ENCODE data around the gene KMT2E.
"Not testable (repeated sequence)": the region's sequence is repeated elsewhere in the genome, so short reads cannot be mapped to it uniquely, and the experiment has no call there.

KMT2E gene

DNA sequence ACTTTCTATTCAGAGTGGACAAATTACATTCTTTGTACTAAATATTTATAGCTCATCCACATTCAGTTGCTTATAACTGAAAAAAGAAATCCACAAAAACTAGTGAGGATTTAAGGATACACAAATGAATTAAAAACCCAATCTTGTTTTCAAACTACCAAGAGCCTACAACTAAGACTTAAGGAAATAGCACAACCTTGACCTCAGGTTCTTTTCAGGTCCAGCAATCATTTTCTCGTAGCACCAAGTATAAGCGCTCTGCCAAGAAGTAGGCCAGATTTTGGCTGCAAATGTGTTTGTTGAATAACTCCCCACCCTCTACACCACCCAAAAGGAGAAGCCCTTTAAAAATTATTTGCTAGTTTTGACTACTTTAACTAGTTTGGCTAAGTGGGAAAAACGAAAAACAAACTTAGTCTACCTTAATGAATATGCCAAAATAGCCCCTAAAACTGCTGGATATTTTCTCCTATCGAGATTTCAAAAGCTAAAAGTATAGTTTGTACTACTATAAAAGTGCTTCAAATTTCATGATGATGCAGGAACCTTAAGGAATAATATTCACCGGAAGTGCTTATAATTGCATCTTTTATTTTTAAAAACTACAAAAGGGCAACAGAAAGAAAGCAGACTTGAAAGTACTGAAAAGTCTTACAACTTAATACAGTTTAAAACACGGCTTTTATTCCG is 2.7 kb upstream of the KMT2E start:
- DNase-seq = no peak

DNA sequence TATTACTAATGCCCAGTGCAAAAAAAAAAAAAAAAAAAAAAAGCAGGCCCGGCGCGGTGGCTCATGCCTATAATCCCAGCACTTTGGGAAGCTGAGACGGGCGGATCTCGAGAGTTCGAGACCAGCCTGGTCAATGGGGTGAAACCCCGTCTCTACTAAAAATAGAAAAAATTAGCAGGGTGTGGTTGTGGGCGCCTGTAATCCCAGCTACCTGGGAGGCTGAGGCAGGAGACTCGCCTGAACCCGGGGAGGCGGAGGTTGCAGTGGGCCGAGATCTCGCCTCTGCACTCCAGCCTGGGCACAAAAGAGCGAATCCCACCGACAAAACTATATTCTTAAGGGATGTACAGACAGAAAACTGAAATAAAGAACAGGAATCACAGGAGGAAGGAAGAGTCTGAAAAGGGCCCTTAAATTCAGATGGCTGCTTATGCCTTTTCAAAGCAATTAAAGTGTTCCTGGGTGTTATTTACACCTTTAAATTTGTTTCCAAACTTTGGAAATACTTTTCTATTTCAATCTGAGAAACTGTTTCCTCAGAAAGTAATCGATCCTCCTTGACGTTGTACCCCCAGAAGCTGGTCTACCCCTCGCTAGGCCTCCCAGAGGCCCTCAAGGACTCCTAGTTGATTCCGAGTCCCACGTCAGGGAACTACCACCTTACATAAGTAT is 2.0 kb upstream of the KMT2E start:
- DNase-seq = peak; percentile 20

DNA sequence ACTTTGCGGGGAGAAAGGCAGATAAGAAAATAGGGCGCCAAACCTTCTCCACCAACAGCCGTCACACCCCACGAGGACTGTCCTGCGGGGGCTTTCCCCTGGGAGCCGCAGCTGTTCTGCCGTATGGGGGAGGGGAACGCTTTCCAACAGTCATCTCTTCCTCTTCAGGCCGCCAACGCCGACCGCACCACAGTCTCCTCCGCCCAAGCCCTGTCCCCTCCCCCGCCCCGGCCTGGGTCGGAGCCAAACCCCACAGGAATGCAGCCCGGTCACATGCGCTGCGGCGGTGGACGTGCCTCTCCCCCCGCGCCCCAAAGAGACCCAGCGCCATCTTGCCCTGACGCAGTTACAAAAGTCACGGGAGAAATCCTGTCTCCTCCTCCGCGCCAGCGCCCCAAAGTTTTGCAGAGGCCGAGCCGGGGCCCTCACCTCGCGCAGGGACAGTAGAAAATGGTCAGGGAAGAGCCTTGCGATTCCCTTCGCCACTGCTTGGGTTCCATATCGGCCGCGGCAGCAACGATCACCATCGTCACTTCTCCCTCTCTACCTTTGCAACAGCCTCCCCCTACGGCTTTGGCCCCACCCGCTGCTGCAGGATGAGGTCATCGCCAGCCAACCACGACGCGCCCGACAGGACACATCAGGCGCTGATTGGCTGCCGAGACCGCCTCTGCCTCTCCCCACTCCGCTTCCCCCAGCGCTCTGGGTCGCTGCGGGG is 1.3 kb upstream of the KMT2E start:
- DNase-seq = peak; percentile 99

DNA sequence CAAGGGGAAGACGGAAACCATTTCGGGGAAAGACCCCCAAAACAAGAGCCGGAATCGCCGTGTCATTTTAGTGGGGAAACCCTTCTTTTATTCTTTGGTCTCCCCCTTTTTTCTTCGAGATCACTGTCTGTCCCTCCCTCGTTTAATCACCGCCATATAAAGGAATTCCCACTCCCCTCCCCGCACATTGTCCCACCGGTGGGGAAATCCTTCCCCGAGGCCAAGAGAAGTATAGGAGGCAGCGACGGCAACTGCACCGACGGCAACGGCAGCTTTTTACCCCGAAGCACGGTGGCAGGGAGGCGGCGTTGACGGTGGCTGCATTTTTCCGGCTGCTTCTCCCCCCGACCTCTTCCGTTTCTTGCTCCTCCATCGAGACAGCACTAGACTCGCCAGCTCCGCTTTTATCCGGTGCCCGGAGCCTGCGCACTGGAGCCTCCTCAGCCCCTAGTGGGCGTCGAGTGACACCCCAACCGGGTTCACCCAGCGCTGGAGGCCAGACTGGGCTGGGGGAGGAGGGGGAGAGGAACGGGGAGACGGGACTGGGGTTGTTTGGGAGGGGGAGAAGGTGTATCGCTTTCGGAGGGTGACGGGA is 687 bp upstream of the KMT2E start:
- peak; percentile 92 for DNase-seq

DNA sequence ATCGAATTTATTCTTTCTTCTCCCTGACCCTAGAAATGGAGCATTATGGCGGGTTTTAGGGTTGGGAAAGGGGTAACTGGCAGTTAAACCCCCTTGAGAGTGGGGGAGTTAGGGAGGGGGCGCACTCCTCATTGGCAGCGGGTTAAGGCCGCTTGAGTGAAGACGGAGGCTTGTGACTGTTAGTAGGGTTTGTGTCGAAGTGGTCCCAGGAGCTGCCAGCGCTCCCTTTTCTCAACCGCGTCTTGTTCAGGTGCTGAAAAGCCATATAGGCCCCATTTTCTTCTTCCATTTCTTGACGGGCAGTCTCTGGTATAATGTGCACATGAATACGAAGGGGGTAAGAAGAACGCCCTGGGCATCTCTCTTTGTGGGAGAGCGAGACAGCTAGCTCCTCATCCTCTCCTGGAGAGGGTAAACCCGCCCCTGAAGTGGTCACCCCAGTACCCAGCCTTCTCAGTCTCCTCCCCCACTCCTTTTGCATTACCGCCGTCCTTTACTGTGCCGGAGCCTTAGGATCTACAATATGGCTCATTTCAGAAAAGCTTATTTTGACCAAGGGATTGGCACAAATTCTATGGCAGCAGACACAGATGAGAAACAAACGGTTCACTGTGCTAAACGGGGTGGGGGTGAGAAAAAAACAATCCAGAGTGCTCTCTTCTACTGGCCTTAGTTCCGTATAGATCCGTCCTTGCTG is 836 bp downstream of the KMT2E start:
- peak; percentile 48 for DNase-seq

DNA sequence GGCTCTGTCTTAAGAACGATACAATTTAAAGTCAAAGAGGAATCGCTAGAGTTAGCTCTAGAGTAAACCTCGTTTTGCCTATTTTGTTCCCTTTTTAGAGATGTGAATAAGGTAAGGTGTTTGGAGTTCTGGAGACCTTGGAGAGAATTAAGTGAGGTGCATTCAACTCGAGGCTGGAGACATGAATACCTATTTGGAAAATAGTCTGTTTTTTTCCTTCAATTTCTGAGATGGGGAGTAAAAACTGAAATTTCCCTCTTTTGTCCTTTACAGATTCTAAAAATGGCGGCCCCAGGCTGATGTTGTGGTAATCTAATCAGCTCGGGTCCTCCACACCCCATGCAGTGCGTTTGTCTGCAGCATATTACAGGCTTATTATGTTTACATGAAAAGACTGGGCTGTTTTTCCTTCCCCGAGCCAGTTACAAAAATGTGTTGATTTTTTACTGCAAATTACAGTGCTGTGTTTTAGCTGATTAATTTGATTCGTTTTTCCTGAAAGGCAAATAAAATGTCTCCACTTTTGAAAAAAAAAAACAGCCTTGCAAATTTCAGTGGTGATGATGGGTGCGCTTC is 1.5 kb downstream of the KMT2E start:
- no peak for DNase-seq

DNA sequence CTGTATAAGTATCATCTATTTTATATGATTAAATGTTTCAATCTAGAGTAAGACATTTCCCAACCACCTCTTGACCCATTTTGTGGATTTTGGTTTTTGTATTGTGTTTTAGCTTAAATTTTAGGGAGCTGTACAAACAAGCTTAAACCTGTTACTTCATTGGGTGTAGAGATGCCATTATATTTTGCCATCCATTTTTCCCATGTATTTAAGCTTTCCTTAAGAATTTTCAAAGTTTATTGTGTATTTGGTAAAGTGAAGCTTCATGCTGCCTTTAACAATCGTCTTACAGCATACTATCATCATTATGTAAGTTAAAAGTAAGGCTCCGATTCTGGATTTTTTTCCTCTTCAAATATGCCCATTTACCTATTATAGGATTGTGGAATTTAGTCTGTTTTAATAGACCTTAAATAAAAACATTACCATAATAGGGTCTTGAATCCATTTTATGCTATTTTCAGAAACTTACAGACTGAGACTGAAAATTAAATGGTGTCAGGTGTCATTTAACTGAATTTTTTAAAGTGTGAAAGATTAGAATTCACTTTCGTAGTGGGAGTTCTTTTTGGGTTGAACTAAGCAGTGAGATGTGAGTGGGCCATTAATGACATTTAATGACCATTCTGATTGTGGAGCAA is 2.2 kb downstream of the KMT2E start:
- DNase-seq = no peak

DNA sequence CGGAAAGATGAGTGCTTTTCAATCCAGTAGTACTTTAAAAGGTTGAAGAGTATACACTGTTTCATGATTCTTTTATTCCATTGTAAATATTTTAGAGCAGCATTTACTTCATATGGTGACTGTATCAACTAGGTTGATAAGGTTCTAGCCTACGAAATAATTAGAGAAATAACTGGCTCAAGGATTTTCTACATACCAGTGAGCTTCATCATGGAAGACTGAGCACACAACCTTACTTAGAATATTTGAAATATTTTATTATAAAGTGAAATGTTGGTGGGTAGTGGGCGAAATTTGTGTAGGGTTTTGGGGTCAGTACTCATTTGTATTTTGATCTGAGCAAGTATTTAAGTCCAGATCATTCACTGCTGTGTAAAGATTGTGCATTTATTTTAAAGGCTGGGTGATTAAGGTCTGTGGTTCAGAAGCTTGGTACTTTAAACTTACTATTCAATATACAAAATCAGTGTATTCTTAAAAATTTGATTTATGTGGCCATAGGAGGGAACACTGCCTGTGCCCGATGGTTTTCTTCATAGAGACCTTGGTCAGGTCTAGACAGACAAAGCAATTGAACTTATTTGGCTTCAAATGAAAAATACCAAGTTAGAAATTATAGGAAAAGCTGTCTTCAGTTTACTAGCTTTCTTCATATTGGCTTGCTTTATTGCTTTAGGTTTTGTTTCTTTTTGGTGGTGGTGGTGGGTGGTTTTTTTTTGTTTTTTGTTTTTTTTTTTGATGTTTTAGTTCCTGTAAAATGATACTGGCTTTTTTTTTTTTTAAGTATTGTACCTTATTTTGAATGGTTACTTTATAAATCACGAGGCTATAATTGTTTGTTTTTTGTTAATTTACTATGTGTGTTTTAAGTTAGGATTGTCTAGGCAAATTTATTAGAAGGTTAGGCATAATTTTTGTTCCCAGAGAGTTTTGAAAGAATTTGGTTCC is 3.0 kb downstream of the KMT2E start:
- DNase-seq = no peak

DNA sequence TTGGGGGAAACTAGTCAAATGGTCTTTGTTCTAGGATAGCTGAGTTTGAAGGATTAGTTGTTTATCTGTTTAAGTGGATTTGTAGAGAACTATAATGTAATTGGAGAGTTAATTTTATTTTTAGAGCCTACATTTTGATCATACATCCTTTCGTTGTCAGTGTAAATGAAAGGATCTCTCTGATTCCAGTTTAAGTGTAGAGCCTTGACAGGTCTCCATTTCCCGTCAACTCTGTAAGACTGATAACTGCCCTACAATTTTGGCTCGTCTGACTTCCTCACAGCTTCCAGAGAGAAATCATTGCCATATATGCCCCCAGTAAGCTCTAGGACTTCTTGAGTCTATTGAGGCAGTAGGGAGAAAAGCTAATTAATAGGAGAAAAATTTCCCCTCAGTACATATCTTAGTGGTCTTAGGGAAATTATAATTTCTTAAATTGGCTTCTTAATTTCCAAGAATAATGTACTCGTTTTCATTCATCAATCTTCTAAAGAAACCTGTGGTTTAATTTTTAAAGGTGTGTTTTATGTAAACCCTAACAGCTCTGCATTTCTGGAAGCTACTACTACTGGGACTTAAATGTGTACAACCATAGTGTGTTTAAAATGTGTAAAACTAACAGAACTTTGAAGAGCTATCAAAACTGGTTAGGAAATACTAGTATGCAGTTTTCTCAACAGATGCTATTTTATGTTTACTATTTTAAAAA is 3.8 kb downstream of the KMT2E start:
- DNase-seq = no peak

DNA sequence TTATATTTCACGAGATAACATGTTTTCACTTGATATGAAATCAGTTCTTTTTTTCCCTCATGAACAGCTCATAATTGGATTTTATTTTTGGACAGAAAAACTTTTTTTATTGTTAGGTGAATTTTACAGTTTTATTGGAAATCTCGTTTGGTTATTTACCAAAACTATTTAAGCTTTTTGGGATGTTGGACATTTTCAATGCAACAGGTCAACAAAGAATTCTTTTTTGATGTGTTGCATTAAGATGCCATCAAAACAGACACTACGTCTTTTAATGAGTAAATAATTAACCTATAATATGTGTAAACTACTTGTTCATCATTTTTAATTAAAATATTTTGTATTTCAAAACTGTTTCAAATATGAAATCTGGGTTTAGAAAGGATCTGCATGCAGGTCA is 5.3 kb downstream of the KMT2E start:
- no peak for DNase-seq

DNA sequence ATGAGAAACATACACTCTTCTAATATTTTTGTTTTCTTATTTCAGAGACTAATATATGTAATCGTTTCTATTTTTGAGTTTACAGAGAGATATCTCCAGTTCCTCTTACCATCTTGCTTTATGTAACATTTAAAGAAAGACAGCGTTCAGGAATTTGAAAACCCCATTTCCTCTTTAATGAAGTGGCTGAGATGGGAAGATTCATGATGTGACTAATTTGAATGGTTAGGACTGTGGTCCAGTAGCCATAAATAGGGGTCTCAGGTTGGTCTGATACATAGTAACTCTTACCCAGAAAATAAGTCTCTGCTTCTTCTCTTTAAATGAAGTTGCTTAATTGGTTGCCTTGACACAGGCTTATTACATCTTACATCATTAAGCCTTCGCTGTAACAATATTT is 6.9 kb downstream of the KMT2E start:
- no peak for DNase-seq

DNA sequence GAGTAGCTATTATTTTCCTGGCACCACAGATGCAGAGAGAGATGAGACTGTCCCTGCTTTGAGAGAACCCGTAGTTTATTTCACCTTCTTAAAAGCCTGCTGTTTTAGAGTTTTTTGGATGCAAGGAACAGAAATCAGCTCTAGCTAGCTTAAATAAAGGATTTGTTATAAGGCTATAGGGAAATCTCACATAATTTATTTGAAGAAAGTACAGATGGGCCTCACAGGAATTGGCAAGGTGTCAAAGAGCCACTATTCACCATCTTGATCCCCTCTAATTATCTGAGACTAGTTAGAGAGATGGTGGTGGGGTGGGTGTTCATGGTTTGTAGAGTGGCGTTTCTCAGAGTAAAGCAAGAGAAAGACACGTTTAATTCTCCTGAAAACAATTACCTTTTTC is 7.3 kb downstream of the KMT2E start:
- no peak for DNase-seq

DNA sequence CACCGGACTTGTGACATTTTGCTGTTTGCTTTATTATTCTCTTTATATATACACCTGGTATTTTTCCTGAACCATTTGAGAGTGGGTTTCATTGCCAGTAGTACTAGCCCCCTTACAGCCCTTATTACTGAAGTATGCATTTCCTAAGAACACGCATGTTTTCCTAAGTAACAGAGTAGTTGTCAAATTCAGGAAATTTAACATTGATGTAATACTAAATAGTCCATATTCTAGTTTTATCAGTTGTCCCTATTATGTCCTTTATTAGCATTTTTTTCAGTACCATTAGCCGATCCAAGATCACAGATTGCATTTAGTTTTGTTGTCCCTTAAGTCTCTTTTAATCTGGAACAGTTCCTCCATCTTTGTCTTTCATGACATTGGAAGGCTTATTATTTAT is 8.0 kb downstream of the KMT2E start:
- DNase-seq = no peak

DNA sequence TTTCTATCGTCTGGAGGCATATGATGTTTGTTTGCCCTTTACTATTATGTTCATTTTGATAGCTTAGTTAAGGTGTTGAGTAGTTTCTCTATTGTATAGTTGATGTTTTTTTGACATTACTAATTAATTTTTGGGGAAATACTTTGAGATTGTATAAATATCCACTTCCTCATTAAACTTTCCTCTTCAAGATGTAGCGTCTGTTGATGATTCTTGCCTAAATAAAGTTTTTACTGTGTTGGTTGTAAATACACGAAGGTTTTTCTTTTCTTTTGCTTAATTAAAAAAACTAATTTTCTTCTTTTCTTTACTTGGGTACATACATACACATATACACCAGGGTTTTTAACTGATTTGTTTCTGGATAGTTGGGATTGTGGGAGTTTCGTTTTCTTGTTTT is 8.5 kb downstream of the KMT2E start:
- DNase-seq = no peak

DNA sequence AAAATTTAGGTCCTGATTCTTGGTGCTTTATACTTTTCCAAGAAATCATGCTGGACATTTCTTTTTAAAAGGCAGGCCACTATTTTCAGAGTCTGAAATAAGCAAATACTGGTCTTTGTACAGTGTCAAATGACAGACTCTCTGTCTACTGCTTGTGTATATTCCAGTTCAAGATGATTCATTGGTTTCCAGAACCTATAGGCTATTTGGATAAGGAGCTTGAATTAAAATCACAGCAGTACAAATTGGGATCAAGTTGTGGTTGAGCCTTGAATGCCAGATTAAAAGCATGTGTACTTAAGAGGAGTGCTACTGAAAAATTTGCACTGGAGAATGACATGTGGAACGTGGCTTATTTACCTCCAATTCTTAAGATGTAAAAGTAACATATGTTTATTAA is 10.7 kb downstream of the KMT2E start:
- no peak for DNase-seq

DNA sequence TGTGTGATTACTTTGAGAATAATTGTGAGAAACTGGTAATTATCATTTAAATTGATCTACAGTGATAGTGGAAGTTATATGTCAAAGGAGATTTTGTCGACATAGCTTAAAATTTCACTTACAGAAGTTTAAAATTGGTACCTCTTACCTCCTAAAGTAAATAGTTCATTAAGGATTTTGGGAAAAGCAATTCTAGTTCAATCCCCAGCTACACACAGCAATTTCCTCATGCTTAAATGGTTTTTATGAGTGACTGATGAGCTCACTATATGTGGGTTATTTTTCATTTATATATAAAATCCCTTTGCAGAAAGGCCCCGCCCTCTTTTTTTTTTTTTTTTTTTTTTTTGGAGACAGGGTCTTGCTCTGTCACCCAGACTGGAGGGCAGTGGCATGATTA is 12.7 kb downstream of the KMT2E start:
- DNase-seq = no peak

DNA sequence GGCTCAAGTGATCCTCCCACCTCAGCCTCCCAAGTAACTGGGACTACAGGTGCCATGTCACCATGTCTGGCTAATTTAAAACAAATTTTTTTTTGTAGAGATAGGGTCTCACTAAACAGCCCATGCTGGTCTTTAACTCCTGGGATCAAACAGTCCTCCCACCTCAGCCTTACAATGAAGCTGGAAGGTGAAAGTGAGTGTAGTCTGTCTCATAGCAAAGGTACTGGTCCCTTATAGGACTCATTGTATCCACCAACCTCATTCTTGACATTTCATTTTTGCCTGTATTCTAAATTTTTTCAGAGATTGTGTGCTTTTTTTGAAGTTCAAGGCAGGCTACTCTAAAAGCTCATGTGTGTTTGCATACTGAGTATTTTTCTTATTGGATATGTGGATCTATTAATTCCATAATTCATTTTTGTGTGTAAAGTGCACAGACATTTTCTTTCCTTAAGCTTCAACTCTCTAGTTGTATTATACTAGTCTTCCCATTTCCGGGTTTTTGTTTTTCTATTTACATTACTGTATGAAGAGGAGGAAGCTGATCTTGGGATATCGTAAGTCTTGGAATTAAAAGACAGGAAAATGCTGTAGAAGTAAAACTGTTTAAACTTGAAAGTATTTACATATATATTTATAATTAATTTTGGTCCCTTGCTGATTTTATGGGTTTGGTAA is 13.3 kb downstream of the KMT2E start:
- no peak for DNase-seq

DNA sequence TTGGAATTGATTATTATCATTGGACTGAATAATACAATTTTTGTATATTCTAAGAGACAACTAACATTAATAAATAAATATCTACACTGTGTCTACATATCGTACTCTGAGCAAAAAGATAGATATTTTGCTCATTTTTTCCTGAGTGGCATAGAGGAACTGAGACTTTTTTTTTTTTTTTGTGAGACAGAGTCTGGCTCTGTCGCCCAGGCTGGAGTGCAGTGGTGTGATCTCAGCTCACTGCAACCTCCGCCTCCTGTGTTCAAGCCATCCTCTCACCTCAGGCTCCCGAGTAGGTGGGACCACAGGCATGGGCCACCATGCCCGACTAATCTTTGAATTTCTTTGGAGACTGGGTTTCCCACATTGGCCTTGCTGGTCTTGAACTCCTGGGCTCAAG is 14.0 kb downstream of the KMT2E start:
- no peak for DNase-seq

DNA sequence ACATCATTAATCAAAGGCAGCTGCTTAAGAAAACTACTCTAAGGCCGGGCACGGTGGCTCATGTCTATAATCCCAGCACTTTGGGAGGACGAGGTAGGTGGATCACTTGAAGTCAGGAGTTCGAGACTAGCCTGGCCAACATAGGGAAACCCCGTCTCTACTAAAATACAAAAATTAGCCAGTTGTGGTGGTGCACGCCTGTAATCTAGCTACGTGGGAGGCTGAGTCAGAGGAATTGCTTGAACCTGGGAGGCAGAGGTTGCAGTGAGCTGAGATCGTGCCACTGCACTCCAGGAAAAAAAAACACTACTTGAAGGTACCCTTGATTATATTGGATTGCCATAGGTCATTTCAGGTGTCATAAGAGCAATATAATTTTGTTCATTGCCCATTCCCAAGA is 14.9 kb downstream of the KMT2E start:
- not testable (repeated sequence) for DNase-seq

DNA sequence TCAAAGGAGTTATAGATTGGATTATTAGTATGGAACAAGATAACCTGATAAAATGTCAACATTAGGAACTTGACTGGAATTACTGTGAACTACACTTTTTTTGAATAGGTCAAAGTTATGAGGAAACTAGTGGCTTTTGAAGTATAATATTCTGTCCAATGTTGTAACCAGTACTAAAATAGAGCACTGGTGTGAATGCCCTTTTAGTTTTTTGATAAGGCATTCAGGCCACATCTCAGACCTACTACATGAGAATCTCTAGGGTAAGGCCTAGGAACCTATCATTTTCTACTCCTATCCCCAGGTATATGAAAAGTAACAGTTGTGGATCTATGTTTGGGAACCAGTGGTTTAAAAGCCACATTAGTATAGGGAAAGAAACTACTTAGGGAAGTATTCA is 16.4 kb downstream of the KMT2E start:
- no peak for DNase-seq

Measured in activated effector memory CD4-positive, alpha-beta T cell treated with Interleukin-2 at 50 U/mL for 16 hours (primary cell).